Stimulated activated CD8-positive, alpha-beta memory T cell treated with anti-CD3 and anti-CD28 coated beads, Interleukin-7, amount 100 ng/mL, for 1 hour (primary cell): ENCODE data around the gene GRK5.
"Not testable (repeated sequence)": the region's sequence is repeated elsewhere in the genome, so short reads cannot be mapped to it uniquely, and the experiment has no call there.

Experiments
- DNase-seq, 2 donors: peaks; one replicate each; pipeline ENCODE4 v3.0.0-alpha.2; 2020; ENCODE audit warnings: low read depth in 2 of 2

GRK5 gene

DNA sequence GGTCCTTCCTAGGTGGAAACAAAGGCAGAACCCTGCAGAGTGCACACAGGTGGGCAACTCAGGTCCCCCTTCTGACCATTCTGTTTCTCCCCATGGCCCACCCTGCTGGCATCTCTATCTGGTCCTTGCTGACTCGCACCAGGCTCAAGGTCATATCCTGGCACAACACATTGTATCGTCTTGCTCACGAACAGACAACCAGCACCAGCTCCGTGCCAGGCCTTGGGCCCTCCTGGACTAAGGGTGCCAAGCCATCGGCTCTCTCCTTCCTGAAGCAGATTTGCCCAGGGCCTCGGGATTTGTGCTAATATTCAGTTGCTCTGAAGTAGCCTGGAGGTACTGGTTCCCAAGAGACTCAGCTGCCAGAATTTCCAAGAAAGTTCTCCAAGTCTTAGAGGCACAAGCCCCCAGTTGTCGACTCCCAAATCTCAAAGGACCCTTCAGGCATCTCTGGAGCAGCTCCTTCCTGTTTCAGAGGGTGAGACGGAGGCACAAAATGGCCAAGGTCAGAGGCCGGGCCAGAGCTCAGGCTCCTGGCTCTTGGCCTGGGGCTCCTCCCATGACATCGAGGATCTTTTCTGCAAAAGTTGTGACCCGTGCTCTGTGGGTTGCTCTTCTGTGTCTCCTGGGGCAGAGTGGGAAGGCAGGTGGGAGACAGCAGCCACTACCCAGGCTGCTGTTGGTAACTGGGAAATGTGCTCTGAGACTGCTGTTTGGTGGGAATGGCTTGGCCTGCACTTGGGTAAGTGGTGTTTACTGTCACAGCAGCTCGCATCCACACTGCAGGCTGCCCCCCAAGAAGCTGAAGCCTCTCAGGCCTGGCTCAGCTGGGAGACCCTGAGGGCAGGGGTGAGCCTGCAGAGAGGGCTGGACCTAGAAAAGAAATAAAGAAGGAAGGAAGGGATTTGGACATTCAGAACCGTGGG, 213.8 kb downstream of the GRK5 start:
- no peak for DNase-seq

DNA sequence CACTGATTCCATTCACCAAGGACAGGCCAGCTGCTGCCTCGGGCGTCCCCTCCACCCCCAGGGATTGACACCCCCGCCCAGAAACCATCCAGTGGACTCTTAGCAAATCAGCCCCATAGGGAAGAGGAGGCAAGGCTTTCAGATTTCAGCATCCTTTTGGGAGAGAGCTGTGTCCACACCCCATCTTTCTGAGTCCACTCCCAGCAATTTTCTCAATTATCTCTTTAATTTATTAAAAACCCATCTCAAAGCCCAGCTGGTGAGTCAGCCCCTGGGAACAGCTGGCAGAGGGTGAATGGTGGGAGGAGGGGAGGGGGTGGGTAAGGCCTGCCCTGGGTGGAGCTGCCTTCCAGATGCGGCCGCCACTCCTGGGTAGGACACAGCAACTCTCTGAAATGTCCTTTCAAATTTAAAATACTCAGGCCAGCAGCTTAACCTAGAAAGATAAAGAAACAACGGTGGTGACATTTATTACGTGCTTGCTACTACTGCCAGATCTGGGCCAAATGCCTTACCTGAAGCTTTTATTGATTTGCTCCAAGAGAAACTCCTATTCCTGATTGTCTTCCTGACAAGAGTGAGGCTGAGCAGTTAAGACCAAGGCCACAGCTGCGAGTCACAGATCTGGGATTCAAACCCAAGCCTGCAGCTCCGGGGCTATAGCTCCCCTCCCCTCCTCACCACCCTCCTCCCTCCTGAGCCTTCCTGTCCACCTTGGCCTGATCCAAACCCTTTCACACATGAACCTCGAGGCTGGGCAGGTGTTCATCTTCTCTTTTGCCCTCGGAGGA, 214.7 kb downstream of the GRK5 start:
- no peak for DNase-seq

DNA sequence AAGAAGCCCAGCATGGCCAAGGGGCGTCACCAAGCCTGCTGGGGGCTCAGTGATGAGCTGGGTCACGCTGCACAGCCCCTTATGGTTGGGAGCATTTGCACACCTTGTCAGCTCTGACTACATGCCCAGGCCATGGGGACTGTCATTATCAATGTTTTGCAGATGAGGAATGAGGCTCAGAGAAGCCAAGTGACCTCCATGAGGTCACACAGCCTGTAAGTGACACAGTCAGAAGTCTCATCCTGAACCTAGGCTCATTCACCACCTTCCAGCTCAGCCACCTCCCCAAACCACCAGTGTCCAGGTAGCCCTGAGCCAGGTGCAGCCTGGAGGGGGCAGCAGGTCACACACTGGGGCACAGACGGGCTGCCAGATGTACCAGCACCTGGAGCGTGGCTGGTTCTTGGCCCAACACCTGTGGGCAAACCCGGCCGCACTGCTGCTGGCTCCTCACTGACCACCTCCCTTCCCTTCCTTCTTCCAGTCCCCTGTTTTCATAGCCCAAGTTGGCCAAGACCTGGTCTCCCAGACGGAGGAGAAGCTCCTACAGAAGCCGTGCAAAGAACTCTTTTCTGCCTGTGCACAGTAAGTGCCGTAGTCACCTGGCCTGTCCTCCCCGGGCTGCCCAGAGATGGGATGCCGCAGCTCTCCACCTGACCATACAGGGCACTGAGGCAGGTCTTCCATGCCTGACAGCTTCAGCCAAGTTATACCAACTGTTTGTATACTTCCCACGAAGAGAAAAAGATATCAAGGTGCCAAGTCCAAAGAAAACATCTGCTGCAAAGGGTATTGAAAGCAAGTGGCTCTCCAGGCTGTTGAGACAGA, 215.5 kb downstream of the GRK5 start:
- no peak for DNase-seq

DNA sequence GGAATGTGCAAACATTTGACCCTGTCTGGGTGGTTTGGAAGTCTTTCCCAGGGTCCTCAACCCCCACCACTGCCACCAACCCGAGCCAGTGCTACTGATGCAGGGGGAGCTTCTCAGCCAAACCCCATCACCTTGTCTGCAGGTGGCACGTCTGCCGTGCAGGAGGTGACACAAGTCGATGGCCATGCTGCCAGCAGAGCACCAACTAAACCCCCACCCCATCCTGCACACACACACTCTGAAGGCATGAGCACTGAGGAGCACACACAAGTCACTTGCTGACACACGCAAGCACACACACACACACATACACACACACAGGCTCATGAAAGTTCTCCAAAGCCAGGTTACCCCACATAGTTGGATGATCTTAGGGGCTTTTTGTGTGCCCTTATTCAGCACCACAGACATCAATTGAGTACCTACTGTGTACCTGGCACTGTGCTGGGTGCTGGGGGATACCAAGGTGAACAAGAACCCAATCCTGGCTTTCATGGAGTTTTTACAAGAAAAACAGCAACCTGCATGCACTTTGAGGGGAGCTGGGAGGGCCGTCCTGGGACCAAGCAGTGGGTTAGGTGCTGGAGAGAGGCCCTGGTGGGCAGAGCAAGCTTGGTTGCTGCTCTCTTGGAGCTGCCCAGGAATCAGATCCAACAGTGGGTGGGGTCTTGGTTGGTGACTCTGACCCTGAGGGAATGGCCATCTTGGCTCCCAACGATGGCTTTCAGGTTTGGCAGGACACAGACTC, 216.3 kb downstream of the GRK5 start:
- DNase-seq: no peak

DNA sequence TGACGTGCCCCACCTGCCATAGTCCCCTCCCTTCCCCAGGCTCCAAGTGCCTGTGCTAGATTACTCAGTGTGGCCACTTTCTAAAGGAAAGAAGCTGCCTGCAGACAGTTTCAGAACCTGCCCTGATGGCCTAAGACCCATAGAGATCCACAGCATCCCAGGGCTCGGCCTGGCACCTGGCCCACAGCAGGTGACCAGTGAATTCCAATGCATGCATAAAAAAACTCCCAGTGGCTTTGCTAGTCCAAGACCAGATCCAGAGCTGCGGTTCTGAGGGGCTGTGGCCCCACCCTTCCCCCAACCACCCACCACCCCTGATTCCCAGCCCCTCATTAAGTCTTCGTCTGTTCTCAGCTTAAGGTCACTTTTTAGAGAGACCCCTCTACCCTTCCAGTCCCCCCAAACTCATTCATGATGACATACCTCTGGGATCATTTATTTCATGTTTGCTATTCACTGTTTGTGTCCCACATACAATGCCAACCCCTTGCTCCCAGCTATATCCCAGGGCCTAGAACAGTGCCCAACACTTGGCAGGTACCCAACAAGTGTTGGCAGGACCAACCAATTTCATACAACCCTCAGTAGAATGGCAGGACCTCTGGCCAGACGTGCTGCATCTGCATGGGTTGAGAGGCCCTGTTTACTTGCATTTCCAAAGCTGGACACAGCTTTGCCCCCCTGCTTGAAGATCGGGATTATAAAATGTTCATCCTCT, 217.0 kb downstream of the GRK5 start:
- DNase-seq: no peak

DNA sequence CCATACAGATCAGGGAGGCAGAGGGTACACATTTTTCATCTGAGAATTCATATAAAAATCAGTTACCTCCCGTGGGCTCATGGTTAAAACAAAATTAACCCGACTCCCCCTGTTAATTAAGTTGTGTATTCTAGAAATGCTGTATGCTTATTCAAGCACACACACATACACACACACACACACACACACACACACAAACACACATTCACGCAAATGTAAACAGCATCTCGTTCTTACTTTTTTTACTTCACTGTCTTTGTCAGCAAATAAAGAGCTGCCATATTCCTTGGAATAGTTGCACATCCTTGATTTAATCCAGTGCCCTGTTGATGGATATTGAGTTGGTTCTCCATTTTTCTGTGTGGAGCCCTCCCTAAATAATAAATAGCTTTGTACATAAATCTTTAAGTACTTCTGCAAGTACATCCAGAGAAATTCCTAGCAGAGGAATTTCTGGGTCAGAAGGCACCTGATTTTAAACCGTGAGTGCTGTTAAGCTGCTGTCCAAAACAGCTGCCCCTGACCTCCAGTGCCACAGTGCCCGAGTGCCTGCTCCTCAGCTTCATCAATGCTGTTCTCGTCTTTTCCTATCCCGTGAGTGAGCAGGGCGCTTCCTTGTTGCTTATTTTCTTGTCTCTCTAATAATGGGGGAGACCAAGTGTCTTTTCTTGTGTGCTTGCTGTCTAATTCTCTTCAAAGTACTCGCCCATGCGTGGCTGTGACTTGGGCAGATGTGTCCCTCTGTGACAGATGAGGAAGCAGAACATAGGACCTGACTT, 217.9 kb downstream of the GRK5 start:
- DNase-seq: no peak

DNA sequence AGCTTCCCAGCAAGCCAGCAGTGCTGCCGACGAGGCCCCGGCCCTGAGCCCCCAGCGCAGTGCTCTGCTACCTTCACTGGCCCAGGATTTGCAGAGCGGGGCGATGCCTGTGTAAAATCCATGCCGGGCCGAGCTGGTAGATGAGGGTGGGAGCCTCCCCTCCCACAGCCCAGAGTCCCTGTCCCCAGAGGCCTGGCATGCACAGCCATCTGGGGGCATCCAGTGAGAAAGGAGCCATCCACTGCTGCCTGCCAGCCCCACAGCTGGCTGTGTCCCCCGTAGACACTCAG, 218.5 kb downstream of the GRK5 start:
- DNase-seq: no peak

DNA sequence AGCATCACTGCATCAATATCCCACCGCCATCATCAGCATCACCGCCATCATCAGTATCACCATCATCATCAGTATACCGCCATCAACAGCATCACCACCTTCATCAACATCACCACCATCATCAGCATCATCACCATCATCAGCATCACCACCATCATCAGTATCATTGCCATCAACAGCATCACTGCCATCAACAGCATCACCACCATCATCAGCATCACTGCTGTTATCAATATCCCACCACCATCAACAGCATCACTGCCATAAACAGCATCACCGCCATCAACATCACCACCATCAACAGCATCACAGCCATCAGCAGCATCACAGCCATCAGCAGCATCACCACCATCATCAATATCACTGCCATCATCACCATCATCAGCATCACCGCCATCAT, 219.3 kb downstream of the GRK5 start:
- no peak for DNase-seq

DNA sequence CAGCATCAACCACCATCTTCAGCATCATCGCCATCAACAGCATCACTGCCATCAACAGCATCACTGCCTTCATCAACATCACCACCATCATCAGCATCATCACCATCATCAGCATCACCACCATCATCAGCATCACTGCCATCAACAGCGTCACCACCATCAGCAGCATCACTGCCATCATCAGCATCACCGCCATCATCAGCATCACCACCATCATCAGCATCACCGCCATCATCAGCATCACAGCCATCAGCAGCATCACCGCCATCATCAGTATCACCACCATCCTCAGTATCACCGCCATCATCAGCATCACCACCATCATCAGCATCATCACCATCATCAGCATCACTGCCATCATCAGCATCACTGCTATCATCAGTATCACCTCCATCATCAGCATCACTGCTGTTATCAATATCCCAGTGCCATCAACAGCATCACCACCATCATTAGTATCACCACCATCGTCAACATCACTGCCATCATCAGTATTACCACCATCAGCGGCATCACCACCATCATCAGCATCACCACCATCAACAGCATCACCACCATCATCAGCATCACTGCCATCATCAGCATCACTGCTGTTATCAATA, 220.0 kb downstream of the GRK5 start:
- DNase-seq: no peak

DNA sequence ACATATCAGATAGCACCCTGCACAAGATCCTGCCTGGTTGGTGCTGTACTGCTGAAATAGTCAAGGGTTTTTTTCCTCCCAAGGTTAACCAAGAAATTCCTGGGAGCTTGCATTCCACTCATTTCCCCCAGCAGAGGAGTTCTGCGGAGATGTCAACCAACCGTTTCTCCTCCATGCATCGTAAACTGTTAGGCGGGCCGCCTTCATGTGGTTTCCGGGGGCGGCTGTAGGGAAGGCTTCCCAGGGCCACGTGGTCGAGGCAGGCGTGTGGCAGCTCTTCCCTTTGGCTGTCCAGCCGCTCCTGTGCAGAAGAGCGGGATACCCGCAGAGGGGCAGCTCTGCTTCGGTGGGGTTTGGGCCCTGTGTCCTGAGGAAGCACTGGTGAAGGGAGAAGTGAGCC, 221.4 kb downstream of the GRK5 start:
- no peak for DNase-seq

DNA sequence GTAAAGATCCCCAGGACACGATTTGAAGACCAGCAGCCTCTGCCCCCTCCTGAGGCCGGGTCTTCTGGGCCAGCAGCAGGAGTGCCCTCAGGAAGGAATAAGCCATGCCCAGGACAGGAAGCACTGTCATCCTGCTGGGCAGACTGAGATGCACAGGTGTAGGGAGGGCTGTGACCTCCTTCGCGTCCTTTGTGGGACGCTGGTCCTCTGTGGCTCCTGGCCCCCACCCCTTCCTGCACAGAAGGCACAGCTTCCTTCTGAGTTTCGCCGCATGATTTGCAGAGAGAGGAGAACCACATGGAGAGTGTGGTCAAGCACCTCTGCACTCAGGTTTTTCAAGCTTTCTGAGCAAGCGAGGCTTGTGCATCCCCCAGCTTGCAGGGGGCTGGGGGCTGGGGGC, 222.4 kb downstream of the GRK5 start:
- no peak for DNase-seq

DNA sequence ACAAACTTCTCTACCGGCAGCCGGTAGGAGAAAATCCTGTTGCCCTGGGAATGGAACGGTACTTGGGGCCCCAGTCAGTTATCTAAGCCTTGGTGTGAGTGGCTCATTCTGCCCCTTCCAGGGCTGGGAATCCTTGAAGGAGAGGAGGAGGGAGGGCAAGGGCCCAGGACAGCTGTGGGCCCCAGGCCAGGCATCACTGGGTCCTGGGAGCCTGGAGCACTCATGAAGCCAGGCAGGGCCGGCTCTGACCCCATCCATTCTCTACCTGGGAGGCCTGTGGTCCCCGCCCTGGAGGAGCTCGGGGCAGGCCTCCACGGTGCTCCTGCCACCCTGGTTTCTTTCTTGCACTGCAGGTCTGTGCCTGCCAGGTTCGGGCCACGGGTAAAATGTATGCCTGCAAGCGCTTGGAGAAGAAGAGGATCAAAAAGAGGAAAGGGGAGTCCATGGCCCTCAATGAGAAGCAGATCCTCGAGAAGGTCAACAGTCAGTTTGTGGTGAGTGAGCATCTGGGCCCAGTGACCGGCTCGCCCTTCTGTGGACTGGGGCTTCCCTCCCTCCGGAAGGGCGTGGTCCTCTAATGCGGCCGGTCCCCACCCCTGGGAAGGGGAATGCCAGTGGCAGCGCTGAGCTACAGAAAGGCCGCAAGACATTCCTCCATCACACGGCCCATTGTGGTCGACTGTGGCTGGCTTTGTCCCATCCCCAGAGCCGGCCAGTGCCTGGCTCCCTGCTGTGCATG, 223.8 kb downstream of the GRK5 start:
- no peak for DNase-seq

DNA sequence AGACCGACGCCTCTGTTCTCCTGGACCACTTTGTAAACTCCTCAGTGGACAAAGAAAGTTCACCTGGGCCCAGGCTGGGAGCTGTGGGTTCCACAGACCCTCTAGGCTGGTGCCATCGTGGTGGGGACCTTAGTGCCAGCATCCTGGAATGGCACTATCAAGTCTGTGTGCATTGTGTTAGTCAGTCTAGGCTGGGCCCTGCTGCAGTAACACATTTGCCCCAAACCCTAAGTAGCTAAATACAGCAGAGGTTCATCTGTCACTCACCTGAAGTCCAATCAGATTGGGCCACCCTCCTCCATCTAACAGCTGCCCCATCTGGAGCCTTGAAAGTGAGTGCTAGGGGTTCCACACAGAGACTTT, 224.4 kb downstream of the GRK5 start:
- no peak for DNase-seq

DNA sequence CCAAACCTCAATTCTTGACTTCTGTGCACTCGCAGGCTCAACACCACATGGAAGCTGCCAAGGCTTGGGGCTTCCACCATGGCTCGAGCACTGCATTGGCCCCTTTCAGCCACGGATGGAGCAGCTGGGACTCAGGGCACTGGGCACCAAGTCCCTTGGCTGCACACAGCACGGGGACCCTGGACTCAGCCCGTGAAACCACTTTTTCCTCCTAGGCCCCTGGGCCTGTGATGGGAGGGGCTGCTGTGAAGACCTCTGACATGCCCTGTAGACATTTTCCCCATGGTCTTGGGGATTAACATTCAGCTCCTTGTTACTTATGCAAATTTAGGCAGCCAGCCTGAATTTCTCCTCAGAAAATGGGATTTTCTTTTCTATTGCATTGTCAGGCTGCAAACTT, 227.6 kb downstream of the GRK5 start:
- DNase-seq: not testable (repeated sequence)

DNA sequence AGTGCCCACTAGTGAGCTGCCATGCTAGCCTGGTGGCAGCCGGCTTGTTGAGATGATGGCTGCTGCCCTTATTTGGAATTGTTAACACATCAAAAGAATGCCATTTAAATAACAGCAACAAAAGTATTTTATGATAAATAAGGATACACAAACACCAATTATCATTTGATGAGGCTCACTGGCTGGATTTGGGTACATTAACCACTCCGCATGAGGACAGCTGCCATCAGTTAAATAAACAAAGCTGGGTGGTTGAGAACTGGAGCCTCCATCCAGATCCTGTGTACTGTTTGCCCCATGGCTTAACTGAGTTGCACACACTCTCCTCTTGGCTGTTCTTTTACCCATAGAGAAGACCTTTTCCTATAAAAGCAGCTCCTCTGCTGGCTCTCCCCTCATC, 231.3 kb downstream of the GRK5 start:
- DNase-seq: no peak

DNA sequence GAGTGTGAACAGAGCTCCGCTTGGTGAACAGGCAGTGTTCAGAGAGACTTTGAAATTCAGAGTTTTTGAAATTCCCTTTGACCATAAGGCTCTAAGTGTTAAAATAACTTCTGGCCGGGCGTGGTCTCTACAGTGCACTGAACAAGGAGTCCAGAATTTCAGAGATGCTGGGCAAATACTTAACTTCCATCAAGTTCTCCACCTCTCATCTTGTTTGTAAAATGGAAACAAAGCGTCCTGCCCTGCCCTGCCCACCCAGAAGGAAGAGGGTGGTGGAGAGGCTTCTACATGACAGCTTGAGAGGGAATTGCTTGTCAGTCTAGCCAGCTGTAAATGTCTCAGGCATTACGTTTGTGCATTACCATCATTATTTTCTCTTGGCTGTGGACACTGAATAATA, 232.6 kb downstream of the GRK5 start:
- DNase-seq: no peak

DNA sequence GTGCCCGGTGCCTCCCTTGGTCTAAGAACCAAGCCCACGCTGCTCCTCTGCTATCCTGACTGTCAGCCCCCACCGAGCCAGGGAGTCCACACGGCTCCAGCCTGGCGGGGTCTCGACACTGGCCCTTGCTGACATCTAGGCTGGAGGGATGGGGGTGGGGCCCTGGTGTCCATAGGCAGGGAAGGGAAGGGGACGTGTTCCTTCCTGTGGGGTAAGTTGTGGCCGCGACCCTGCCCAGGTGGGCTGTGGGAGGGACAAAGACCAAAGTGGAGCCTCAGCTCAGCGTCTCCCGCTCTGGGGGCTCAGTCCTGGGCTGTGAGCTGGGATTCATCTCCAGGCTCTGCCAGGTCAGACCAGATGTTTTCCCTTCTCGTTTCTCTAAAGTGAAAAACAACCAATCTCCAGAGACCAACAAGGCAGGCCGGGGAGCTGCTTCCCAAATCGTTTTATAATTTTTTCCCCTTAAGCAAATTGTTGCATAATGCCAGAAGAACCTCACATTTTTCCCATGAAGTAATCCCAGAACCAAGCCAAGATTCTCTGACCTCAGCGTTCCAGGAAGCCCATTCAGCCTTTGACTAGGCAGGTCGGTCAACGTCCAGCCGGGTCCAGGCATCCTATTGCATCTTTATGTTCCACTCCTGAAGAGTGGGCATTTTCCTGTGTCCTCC, 233.9 kb downstream of the GRK5 start:
- DNase-seq: no peak

DNA sequence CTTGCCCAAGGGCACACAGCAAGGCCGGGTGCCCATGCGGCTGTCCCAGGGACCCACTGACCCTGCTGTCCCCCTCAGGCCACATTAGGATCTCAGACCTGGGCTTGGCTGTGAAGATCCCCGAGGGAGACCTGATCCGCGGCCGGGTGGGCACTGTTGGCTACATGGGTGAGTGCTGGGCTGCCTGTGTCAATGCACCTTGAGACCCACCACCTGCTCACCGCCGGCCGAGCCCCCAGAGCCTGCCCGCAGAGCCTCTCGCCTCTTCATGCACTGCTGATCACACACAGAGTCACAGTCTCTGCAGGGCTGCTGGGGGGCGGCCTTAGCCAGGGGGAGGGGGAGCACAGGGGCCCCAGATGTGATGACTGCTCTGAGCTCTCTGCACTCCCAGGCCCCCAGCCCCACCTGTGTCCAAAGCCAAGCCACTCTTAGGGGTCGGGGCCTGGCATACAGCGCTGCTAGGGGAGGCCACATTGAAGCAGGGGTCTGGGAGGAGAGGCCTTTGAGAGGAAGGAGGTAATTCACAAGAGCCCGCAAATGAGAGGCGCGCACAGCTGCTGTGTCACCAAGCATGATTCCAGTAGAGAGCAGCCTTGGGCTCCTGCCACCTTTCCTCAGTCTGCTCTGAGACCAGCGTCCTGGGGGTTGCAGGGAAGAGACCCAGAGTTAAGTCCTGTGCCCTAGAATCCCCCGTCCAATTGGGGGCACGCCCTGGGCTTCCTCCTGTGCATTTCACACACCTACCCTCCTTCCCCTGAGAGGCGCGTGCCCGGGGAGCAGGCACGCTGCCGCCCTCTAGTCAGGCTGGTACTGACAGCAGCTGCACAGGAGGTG, 234.8 kb downstream of the GRK5 start:
- DNase-seq: no peak
